ENCODE measurements around the gene IQSEC2. TPM values are rescaled to one million over a fixed set of nuclear protein-coding genes. Genes with fewer than 3 reads are reported as not detected.

Gene IQSEC2
- total RNA-seq, 1 donor from 2014 or later, result 8.0 TPM

DNA sequence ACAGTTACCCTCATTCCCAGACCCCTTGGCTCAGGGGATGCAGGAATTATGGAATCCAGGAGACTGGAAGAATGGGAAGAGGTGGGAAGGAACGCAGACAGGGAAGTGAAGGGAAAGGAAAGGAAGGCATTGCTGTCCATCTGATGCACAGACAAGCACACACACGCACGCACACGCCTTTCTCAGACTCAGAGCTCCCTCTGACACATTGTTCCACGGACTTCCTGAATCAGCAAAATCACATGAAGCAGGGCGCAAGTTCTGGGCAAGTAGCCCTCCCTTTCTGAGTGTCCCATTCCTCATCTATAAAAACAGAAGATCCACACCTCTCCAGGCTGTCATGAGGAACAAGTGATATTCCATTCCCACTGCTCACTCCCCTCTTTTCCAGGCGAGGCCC is 13.2 kb downstream of the IQSEC2 start:
- TF ChIP-seq, protein P1, sequence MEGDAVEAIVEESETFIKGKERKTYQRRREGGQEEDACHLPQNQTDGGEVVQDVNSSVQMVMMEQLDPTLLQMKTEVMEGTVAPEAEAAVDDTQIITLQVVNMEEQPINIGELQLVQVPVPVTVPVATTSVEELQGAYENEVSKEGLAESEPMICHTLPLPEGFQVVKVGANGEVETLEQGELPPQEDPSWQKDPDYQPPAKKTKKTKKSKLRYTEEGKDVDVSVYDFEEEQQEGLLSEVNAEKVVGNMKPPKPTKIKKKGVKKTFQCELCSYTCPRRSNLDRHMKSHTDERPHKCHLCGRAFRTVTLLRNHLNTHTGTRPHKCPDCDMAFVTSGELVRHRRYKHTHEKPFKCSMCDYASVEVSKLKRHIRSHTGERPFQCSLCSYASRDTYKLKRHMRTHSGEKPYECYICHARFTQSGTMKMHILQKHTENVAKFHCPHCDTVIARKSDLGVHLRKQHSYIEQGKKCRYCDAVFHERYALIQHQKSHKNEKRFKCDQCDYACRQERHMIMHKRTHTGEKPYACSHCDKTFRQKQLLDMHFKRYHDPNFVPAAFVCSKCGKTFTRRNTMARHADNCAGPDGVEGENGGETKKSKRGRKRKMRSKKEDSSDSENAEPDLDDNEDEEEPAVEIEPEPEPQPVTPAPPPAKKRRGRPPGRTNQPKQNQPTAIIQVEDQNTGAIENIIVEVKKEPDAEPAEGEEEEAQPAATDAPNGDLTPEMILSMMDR (IDR thresholded peaks at IDR 0.05), result no peak
- Mint-ChIP-seq H3K4me1 (ENCODE audit: low read depth) (peaks cover 16% of the 10 kb centered on the region), H3K36me3 (ENCODE audit: low read depth) (peaks cover 2% of the 10 kb centered on the region), H3K27me3 (ENCODE audit: low read depth) (no peaks in the 10 kb centered on the region), H3K27ac (ENCODE audit: unreplicated experiment) (no peak overlapping the region), H3K4me3 (ENCODE audit: unreplicated experiment) (no peak overlapping the region), H3K9me3 (ENCODE audit: low read depth) (no peaks in the 10 kb centered on the region)
- no peak for DNase-seq (ENCODE audit: low spot score)

DNA sequence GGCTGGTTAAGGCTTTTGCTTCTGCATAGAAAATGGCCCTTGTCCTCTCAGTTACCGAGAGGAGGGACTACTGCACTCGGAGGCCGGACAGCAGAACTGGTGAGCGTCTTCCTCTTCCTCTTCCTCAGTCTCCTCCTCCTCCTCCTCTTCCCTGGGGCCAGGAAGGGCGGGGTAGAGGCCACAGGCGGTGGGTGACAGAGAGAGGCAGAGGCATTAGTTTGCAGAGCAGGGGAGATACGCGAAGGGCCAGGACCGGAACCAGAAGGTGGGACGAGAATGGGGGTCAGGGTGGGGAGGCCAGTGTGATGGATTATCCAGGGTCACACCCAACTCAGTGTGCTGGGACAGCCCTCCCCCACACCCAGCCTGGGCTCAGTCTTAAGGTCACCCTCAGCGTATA is 14.5 kb downstream of the IQSEC2 start:
- Mint-ChIP-seq H3K9me3 (ENCODE audit: low read depth) (no peaks in the 10 kb centered on the region), H3K27me3 (ENCODE audit: low read depth) (no peaks in the 10 kb centered on the region), H3K27ac (ENCODE audit: unreplicated experiment) (no peak overlapping the region), H3K4me3 (ENCODE audit: unreplicated experiment) (no peak overlapping the region), H3K36me3 (ENCODE audit: low read depth) (peaks cover 2% of the 10 kb centered on the region), H3K4me1 (ENCODE audit: low read depth) (peaks cover 22% of the 10 kb centered on the region)
- TF ChIP-seq, protein P1 (IDR thresholded peaks at IDR 0.05), result no peak
- DNase-seq (ENCODE audit: low spot score), result no peak

DNA sequence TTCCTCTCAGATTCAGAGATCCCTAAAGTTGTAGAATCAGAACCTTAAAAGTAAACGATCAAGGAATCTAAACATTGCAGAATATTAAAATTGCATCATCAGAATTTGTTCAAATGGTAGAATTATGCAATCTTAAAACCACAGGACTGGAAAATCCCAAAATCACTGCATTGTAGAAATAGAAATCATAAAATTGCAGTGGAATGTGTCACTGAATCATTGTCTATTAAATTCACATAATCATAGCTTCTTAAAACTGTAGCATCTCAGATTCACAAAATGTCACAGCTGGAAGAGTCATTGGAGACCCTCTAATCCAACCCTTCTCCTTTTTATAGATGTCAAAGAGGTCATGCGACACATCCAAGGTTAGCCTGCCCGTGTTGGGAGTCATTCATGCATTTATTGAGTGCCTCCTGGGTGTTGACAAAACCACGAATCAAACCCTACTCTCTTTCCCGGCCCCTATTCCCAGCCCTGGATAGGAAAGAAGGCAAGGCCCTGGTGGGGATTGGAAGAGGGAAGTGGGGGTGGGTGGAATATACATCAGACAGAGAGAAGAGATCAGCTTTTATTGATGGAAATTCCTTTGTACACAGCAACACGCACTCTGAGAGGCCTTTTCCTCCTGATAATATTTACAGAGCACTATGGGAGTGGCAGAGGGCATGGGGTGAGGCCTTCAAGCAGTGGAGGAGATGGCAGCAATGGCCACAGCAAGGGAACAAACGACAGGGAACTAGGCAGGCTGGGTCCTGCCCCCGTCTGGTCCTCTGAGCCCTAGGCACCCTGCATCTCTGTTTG is 15.4 kb downstream of the IQSEC2 start:
- peaks cover 2% of the 10 kb centered on the region for H3K36me3 Mint-ChIP-seq (ENCODE audit: low read depth)
- H3K27me3 Mint-ChIP-seq (ENCODE audit: low read depth), result no peaks in the 10 kb centered on the region
- TF ChIP-seq, protein P1 (IDR thresholded peaks at IDR 0.05), result no peak
- H3K27ac Mint-ChIP-seq (ENCODE audit: unreplicated experiment), result peak overlapping the region; percentile 67
- no peaks in the 10 kb centered on the region for H3K9me3 Mint-ChIP-seq (ENCODE audit: low read depth)
- H3K4me3 Mint-ChIP-seq (ENCODE audit: unreplicated experiment), result no peak overlapping the region
- peaks cover 22% of the 10 kb centered on the region for H3K4me1 Mint-ChIP-seq (ENCODE audit: low read depth)
- DNase-seq (ENCODE audit: low spot score), result no peak

DNA sequence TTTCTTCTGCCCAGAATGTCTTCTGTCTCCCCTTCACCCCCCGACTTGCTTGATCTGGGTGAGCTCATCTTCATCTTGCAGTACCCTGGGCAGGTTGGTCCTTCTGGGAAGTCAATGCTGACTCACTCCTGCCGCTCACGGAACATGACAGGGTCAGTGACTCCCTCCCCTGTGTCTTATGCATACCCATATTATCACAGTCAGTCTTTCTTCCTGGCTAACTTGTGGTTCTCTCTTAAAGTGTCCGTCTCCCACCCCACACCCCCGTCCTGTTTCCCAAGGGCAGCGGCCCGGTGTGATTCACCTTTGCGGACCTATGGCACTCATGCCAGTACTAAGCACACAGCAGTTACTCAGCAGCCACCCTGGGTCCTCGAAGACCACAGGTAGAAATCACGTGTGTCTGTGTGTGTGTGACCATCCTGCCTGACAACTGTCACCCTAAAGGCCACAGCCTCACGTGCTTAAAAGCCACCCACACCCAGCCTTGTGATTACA is 17.7 kb downstream of the IQSEC2 start:
- Mint-ChIP-seq H3K4me3 (ENCODE audit: unreplicated experiment) (no peak overlapping the region), H3K27me3 (ENCODE audit: low read depth) (no peaks in the 10 kb centered on the region), H3K27ac (ENCODE audit: unreplicated experiment) (no peak overlapping the region), H3K36me3 (ENCODE audit: low read depth) (peaks cover 2% of the 10 kb centered on the region), H3K4me1 (ENCODE audit: low read depth) (peaks cover 22% of the 10 kb centered on the region), H3K9me3 (ENCODE audit: low read depth) (peaks cover 2% of the 10 kb centered on the region)
- TF ChIP-seq, protein P1 (IDR thresholded peaks at IDR 0.05), result no peak
- no peak for DNase-seq (ENCODE audit: low spot score)

DNA sequence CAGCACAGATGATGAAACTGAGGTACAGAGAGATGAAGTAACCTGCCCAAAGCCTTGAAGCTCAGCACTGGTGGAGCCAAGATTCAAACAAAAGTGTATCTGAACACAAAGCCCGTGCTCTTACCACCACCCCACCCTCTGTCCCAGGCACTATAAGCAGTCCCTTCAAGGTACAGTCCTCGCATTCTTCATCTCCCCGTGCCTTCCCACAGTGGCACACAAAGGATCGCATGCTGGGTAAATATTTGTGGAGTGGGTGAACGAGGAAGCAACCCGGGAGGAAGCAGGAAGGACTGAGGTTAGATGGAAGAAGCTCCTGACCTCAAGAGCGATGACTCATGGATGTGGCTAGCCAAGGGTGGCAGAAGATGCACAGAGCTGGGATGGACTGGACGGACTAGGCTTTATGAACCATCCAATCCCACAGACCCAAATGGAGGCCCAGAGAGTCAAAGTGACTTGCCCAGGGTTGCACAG is 18.4 kb downstream of the IQSEC2 start:
- no peaks in the 10 kb centered on the region for H3K27me3 Mint-ChIP-seq (ENCODE audit: low read depth)
- peaks cover 2% of the 10 kb centered on the region for H3K9me3 Mint-ChIP-seq (ENCODE audit: low read depth)
- peaks cover 22% of the 10 kb centered on the region for H3K4me1 Mint-ChIP-seq (ENCODE audit: low read depth)
- DNase-seq (ENCODE audit: low spot score), result no peak
- peaks cover 2% of the 10 kb centered on the region for H3K36me3 Mint-ChIP-seq (ENCODE audit: low read depth)
- no peak overlapping the region for H3K27ac Mint-ChIP-seq (ENCODE audit: unreplicated experiment)
- TF ChIP-seq, protein P1 (IDR thresholded peaks at IDR 0.05), result no peak
- H3K4me3 Mint-ChIP-seq (ENCODE audit: unreplicated experiment), result no peak overlapping the region
